ENCODE results near the gene ADAMTSL2. TPM values are rescaled to one million over a fixed set of nuclear protein-coding genes. Genes with fewer than 3 reads are reported as not detected.

Gene ADAMTSL2
- total and polyA plus RNA-seq, 7 experiments from 2014 or later: 0.16 to 2.7 (median 0.71) TPM; not detected in 1

DNA sequence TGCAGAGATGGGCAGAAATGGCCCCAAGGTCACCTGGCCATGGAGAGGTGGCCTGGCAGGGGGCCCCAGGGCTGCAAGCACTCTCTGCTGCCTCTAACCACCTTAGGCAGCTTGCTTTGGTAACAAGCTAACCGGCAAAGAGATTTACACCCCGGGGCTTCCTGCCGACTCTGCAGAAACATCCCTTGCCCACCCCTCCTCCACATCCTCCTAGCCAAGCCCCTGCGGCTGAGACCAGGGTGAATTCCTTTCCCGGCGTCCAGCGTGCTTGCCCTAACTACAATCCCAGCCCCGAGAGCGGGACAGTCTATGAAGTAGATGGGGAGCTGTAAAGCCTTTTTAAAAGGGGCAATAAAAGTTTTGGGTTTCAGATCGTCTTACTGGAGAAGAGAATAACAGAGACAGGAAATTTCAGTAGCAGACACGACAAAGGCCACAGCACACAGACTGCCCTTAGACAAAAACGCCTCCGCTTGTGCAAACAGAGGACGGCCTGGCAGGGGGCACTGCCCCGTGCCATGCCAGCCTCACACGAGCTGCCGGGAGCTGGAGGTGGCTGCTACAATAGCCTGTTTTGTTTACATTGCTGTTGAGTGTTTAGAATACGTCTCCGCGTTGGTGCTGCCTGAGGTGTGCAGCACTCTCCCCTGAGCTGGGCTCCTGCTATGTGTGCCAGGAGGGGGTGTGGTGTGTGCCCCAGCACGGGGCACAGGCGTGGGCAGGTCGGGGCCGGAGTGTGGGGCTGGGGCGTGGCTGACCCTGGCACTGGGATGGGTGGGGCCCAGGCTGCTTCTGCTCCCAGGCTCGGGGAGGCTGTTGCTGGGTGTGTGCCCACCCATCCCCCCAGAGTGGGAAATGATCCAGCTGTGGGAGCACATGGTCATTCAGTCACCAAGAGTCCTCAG, 25.1 kb upstream of the ADAMTSL2 start:
- POLR2A ChIA-PET: interaction anchor here (0.7 to 2.1 kb wide), 9 partner anchors 9 to 479 kb away, joined by 3 to 13 read pairs (median 4); partner anchors contain the start of genes ADAMTSL2, GTF3C5 and SLC2A6
- CTCF ChIA-PET: interaction anchor here (0.6 to 1.4 kb wide), 6 partner anchors 14 to 107 kb away, joined by 3 to 10 read pairs (median 4); no protein-coding TSS in a partner anchor
- intact Hi-C loops (cut with micrococcal nuclease): loop anchor here in 1 of 2 donors (1.0 kb wide), 1 partner anchor 25 kb away; the partner anchor contains the start of gene ADAMTSL2
- H3K4me3 Mint-ChIP-seq: peak overlapping the region; percentile 51 to 91 (median 84)
- H3K36me3 Mint-ChIP-seq: no peaks in the 10 kb centered on the region
- H3K27ac Mint-ChIP-seq: peak overlapping the region; percentile 18 to 99 (median 94)
- no peaks in the 10 kb centered on the region for H3K9me3 Mint-ChIP-seq
- H3K27me3 Mint-ChIP-seq: peaks cover 0 to 7% (median 0%) of the 10 kb centered on the region in 5 donors
- Histone ChIP-seq H3K9me3 (ENCODE audit: control insufficient read depth in 2 of 3, low read length in 3 of 3) (no peaks in the 10 kb centered on the region), H3K4me3 (ENCODE audit: low read length) (peak overlapping the region; percentile 34), H3K36me3 (ENCODE audit: control insufficient read depth in 2 of 3, insufficient read depth in 3 of 3, low read length in 3 of 3) (no peaks in the 10 kb centered on the region), H3K27me3 (ENCODE audit: control insufficient read depth in 2 of 2, insufficient read depth in 2 of 2, low read length in 2 of 2) (no peaks in the 10 kb centered on the region), H3K4me1 (ENCODE audit: control insufficient read depth in 2 of 2, insufficient read depth in 2 of 2, low read length in 2 of 2) (peaks cover 4 to 31% of the 10 kb centered on the region in 2 donors), H3K27ac (ENCODE audit: low read depth, low read length) (peak overlapping the region; percentile 69)
- peaks cover 7 to 37% (median 27%) of the 10 kb centered on the region in 7 donors for H3K4me1 Mint-ChIP-seq
- peak; percentile 60 for ATAC-seq
- peak in 6 of 9 donors; percentile 42 to 61 (median 55) for DNase-seq

DNA sequence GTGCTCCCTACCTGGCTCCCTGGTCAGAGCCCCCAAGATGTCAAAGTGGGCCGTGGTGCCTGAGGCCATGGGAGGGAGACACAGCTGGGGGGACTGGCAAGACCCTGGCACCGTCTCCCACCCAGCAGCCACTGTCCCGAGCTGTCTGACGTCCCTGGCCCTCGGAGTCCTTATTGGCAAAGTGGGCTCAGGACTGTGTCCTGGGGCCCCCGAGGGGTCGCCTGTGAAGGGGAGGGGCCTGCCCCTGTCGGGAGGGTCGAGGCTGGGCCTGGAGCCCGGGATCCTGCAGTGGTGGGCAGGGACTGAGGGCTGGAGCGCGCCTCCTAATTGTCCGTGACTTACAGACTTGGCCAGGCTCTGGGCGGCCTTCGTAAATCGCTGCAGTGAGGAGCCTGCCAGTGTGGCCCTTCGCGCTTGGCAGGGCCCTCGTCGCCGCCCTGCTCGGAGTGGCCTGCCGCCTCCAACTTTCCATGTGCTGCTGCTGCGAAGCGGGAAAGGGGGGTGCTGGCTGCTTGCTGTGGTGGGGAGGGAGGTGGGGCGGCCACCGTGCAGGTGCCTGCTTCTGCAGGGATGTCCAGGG, 23.5 kb upstream of the ADAMTSL2 start:
- H3K4me1 Mint-ChIP-seq: peaks cover 7 to 37% (median 27%) of the 10 kb centered on the region in 7 donors
- Histone ChIP-seq H3K27ac (ENCODE audit: low read depth, low read length) (no peak overlapping the region), H3K36me3 (ENCODE audit: control insufficient read depth in 2 of 3, insufficient read depth in 3 of 3, low read length in 3 of 3) (no peaks in the 10 kb centered on the region), H3K27me3 (ENCODE audit: control insufficient read depth in 2 of 2, insufficient read depth in 2 of 2, low read length in 2 of 2) (no peaks in the 10 kb centered on the region), H3K9me3 (ENCODE audit: control insufficient read depth in 2 of 3, low read length in 3 of 3) (no peaks in the 10 kb centered on the region), H3K4me3 (ENCODE audit: low read length) (no peak overlapping the region), H3K4me1 (ENCODE audit: control insufficient read depth in 2 of 2, insufficient read depth in 2 of 2, low read length in 2 of 2) (peaks cover 4 to 31% of the 10 kb centered on the region in 2 donors)
- ATAC-seq: no peak
- POLR2A ChIA-PET: interaction anchor here (2.1 kb wide), 1 partner anchor 22 kb away, joined by 11 read pairs; the partner anchor contains the start of gene ADAMTSL2
- H3K9me3 Mint-ChIP-seq: no peaks in the 10 kb centered on the region
- H3K27ac Mint-ChIP-seq: peak overlapping the region in 6 of 9 donors; percentile 29 to 99 (median 84)
- CTCF ChIA-PET: no interaction called here
- H3K36me3 Mint-ChIP-seq: no peaks in the 10 kb centered on the region
- H3K27me3 Mint-ChIP-seq: peaks cover 0 to 7% (median 0%) of the 10 kb centered on the region in 5 donors
- no peak for DNase-seq
- intact Hi-C loops (cut with micrococcal nuclease): no loop called here
- H3K4me3 Mint-ChIP-seq: peak overlapping the region in 3 of 10 donors; percentile 59 to 80 (median 79)

DNA sequence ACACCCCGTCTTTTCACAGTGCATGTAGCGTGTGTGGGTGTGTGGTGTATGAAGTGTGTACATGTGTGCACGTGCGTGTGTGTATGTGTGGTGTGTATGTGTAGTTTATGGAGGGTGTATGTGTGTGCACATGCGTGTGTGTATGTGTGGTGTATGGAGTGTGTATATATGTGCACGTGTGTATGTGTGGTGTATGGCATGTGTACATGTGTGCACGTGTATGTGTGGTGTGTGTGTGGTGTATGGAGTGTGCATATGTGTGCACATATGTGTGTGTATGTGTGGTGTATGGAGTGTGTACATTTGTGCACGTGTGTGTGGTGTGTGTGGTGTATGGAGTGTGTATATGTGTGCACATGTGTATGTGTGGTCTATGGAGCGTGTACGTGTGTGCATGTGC, 22.9 kb upstream of the ADAMTSL2 start:
- Mint-ChIP-seq H3K36me3 (no peaks in the 10 kb centered on the region), H3K27me3 (peaks cover 0 to 7% (median 0%) of the 10 kb centered on the region in 5 donors), H3K4me3 (no peak overlapping the region), H3K4me1 (peaks cover 7 to 37% (median 27%) of the 10 kb centered on the region in 7 donors), H3K9me3 (no peaks in the 10 kb centered on the region), H3K27ac (no peak overlapping the region)
- DNase-seq: no peak
- intact Hi-C loops (cut with micrococcal nuclease): no loop called here
- Histone ChIP-seq H3K27me3 (ENCODE audit: control insufficient read depth in 2 of 2, insufficient read depth in 2 of 2, low read length in 2 of 2) (no peaks in the 10 kb centered on the region), H3K9me3 (ENCODE audit: control insufficient read depth in 2 of 3, low read length in 3 of 3) (no peaks in the 10 kb centered on the region), H3K4me1 (ENCODE audit: control insufficient read depth in 2 of 2, insufficient read depth in 2 of 2, low read length in 2 of 2) (peaks cover 4 to 31% of the 10 kb centered on the region in 2 donors), H3K27ac (ENCODE audit: low read depth, low read length) (no peak overlapping the region), H3K36me3 (ENCODE audit: control insufficient read depth in 2 of 3, insufficient read depth in 3 of 3, low read length in 3 of 3) (no peaks in the 10 kb centered on the region), H3K4me3 (ENCODE audit: low read length) (no peak overlapping the region)
- ATAC-seq: no peak
- POLR2A ChIA-PET: no interaction called here
- CTCF ChIA-PET: no interaction called here

DNA sequence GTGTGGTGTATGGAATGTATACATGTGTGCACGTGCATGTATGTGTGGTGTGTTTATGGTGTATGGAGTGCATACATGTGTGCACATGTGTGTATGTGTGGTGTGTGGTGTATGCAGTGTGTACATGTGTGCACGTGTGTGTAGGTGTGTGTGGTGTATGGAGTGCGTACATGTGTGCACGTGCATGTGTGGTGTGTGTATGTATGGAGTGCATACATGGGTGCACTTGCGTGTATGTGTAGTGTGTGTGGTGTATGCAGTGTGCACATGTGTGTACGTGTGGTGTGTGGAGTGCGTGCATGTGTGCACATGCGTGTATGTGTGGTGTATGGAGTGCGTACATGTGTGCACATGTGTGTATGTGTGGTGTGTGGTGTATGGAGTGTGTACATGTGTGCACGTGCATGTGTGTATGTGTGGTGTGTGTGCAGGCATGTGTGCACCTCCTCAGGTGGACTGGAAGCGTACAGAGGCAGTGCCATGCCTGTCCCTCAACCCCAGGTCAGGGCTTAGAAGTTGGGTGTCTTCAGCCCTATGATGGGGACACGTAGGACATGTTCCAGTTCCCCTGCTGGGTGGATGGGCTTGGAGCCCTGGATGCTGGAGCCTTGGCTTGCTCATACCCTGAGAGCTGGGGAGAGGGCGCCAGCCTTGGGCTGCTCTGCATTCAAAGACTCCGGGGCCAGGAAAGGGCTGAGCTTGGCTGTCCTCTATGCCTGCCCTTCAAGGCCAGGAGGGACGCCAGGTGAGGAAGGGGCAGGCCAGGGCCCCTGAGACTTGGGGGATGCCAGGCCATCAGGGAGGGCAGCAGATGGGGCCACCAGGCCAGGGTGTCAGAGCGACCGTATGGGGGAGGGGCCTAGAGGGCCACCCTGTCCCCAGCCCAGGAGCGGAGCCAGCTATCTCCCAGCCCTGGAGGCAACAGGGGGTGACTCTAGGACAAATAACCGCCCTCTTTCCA, 22.0 kb upstream of the ADAMTSL2 start:
- Histone ChIP-seq H3K4me1 (ENCODE audit: control insufficient read depth in 2 of 2, insufficient read depth in 2 of 2, low read length in 2 of 2) (peaks cover 4 to 28% of the 10 kb centered on the region in 2 donors), H3K36me3 (ENCODE audit: control insufficient read depth in 2 of 3, insufficient read depth in 3 of 3, low read length in 3 of 3) (no peaks in the 10 kb centered on the region), H3K9me3 (ENCODE audit: control insufficient read depth in 2 of 3, low read length in 3 of 3) (no peaks in the 10 kb centered on the region), H3K27me3 (ENCODE audit: control insufficient read depth in 2 of 2, insufficient read depth in 2 of 2, low read length in 2 of 2) (no peaks in the 10 kb centered on the region), H3K27ac (ENCODE audit: low read depth, low read length) (no peak overlapping the region), H3K4me3 (ENCODE audit: low read length) (no peak overlapping the region)
- Mint-ChIP-seq H3K27ac (no peak overlapping the region), H3K4me1 (peaks cover 7 to 32% (median 24%) of the 10 kb centered on the region in 7 donors), H3K36me3 (no peaks in the 10 kb centered on the region), H3K9me3 (no peaks in the 10 kb centered on the region), H3K27me3 (peaks cover 0 to 7% (median 0%) of the 10 kb centered on the region in 5 donors), H3K4me3 (no peak overlapping the region)
- ATAC-seq (no peak), DNase-seq (no peak)
- intact Hi-C loops (cut with micrococcal nuclease): no loop called here
- CTCF ChIA-PET: no interaction called here
- POLR2A ChIA-PET: no interaction called here

DNA sequence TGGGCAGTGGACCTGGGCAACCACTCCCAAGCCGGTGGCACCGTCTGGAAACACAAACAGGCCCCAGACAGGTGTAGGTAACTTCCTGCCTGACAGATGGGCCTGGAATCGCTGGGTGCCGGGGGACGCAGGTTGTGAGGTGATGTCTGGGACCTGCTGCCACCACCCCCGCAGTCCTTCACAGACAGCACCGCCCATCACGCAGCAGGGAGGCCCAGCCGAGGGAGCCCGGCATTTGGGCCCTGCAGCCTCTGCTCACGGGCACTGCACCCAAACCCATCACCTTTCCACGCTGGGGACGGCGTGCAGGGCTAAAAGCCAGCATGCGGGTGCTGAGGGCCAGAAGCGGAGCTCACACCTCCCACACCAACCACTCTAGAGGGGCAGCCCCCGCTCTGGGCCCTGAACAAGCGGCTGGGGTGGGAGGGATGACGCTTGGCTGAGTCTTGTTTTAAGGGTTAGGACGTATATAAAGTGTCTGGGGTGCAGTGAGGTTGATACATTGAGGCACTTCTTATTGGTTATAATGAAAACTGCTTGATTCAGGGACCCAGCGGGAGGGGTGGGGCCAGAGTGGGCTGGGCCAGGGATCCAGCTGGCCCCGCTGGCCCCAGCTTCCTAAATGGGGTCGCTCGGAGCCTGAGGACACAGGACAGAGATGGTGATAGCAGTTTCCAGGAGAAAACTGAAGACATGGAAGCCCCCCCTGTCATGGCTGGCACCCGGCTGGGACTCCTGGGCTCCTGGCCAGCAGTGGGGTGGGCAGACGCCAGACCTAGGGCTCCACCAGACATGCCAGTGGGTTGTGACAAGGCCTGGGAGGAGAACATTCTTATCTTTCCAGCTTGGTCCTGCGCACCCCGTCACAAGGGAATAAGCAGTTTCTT, 21.0 kb upstream of the ADAMTSL2 start:
- Histone ChIP-seq H3K27me3 (ENCODE audit: control insufficient read depth in 2 of 2, insufficient read depth in 2 of 2, low read length in 2 of 2) (no peaks in the 10 kb centered on the region), H3K4me1 (ENCODE audit: control insufficient read depth in 2 of 2, insufficient read depth in 2 of 2, low read length in 2 of 2) (peaks cover 4 to 19% of the 10 kb centered on the region in 2 donors), H3K36me3 (ENCODE audit: control insufficient read depth in 2 of 3, insufficient read depth in 3 of 3, low read length in 3 of 3) (no peaks in the 10 kb centered on the region), H3K27ac (ENCODE audit: low read depth, low read length) (no peak overlapping the region), H3K9me3 (ENCODE audit: control insufficient read depth in 2 of 3, low read length in 3 of 3) (no peaks in the 10 kb centered on the region), H3K4me3 (ENCODE audit: low read length) (no peak overlapping the region)
- Mint-ChIP-seq H3K36me3 (no peaks in the 10 kb centered on the region), H3K9me3 (no peaks in the 10 kb centered on the region), H3K27me3 (peaks cover 0 to 5% (median 0%) of the 10 kb centered on the region in 5 donors), H3K4me1 (peaks cover 7 to 23% (median 18%) of the 10 kb centered on the region in 7 donors), H3K27ac (no peak overlapping the region), H3K4me3 (no peak overlapping the region)
- ChIA-PET CTCF (no interaction called here), POLR2A (no interaction called here)
- DNase-seq (no peak), ATAC-seq (no peak)
- intact Hi-C loops (cut with micrococcal nuclease): no loop called here

Data from naive thymus-derived CD4-positive, alpha-beta T cell (primary cell).